HG03060 (cell line): Measurements from ENCODE around the gene VASN.

Source experiments
- ATAC-seq: cut with Tn5 transposase; IDR thresholded peaks from one replicate; pipeline ENCODE4 v1.9.1; 2021; ENCODE audit warnings: low read depth, moderate number of reproducible peaks; ENCODE audit not compliant: unreplicated experiment

The VASN gene

GRCh38 chr16:4370570-4371356 lies 885 bp upstream of the VASN start:
- no peak for ATAC-seq

GRCh38 chr16:4372001-4372577 lies 441 bp downstream of the VASN start:
- ATAC-seq: no peak

- no peak for ATAC-seq
Measured at GRCh38 chr16:4372578-4373355, 1.1 kb downstream of the VASN start.

GRCh38 chr16:4373356-4373908 lies 1.8 kb downstream of the VASN start:
- ATAC-seq: no peak

- ATAC-seq: no peak
Measured at GRCh38 chr16:4373909-4374742, 2.5 kb downstream of the VASN start.

GRCh38 chr16:4375717-4376116 lies 4.1 kb downstream of the VASN start:
- ATAC-seq: no peak

- no peak for ATAC-seq
Measured at GRCh38 chr16:4376126-4376892, 4.7 kb downstream of the VASN start.

- no peak for ATAC-seq
Measured at GRCh38 chr16:4376893-4377572, 5.4 kb downstream of the VASN start.

GRCh38 chr16:4377573-4378154 lies 6.0 kb downstream of the VASN start:
- no peak for ATAC-seq

GRCh38 chr16:4378161-4378666 lies 6.6 kb downstream of the VASN start:
- ATAC-seq: no peak

- ATAC-seq: no peak
Measured at GRCh38 chr16:4378999-4379690, 7.5 kb downstream of the VASN start.

- ATAC-seq: no peak
Measured at GRCh38 chr16:4380119-4381063, 8.7 kb downstream of the VASN start.

- no peak for ATAC-seq
Measured at GRCh38 chr16:4381072-4381934, 9.7 kb downstream of the VASN start.

- ATAC-seq: no peak
Measured at GRCh38 chr16:4381935-4382794, 10.5 kb downstream of the VASN start.

GRCh38 chr16:4382795-4383357 lies 11.2 kb downstream of the VASN start:
- ATAC-seq: no peak
